AG04449 (cell line): ENCODE results near the gene QPCT.

Source experiments
- CTCF ChIA-PET: fragments of 350-600 bp; formaldehyde crosslinking; extraction: SDS; loops from one replicate; lab custom pipeline; 2021; ENCODE audit warnings: antibody characterized with exemption; lab: Yijun Ruan, JAX
- POLR2A ChIA-PET: fragments of 400-600, 350-600 bp; formaldehyde crosslinking; extraction: SDS; loops from one replicate; lab custom pipeline; 2020; ENCODE audit warnings: antibody characterized with exemption, inconsistent platforms; lab: Yijun Ruan, JAX
- DNase-seq: peaks from one replicate; pipeline ENCODE4 v3.0.0-alpha.2; 2010; ENCODE audit warnings: low read depth, low spot score
- H3K4me3 ChIP-seq: 2 replicates; pipeline ENCODE4 v1.5.1; 2011; ENCODE audit warnings: low read depth, mild to moderate bottlenecking, control low read depth, low read length
- TF ChIP-seq, protein P1 (sequence below): IDR thresholded peaks from one replicate; pipeline ENCODE4 v1.5.1; 2011; ENCODE audit warnings: mild to moderate bottlenecking, moderate library complexity, low read length, control low read depth, inconsistent platforms; ENCODE audit not compliant: insufficient read depth; ENCODE audit errors: missing control alignments

QPCT gene

DNA sequence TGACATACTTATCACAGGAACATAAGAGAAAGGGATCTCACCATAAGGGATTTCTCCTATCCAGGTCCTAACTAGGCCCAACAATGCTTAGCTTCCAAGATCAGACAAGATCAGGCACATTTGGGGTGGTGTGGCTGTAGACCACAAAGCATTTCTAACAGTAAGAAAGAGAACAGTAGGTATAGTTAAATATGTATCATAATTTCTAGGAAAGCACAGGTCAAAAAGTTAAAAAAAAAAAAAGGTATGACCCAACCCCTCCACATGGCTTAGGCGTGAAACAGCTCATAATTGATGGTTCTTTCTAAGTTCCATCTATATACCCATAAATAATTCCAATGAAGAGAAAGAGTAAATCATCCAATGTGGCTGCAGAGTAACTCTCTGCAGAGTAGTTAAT, 26.7 kb upstream of the QPCT start:
- no peak overlapping the region for H3K4me3 ChIP-seq
- TF ChIP-seq, protein P1, sequence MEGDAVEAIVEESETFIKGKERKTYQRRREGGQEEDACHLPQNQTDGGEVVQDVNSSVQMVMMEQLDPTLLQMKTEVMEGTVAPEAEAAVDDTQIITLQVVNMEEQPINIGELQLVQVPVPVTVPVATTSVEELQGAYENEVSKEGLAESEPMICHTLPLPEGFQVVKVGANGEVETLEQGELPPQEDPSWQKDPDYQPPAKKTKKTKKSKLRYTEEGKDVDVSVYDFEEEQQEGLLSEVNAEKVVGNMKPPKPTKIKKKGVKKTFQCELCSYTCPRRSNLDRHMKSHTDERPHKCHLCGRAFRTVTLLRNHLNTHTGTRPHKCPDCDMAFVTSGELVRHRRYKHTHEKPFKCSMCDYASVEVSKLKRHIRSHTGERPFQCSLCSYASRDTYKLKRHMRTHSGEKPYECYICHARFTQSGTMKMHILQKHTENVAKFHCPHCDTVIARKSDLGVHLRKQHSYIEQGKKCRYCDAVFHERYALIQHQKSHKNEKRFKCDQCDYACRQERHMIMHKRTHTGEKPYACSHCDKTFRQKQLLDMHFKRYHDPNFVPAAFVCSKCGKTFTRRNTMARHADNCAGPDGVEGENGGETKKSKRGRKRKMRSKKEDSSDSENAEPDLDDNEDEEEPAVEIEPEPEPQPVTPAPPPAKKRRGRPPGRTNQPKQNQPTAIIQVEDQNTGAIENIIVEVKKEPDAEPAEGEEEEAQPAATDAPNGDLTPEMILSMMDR, result no peak
- CTCF ChIA-PET, result interaction anchor here (0.9 kb wide), 1 partner anchor 10 kb away, joined by 4 read pairs; no protein-coding TSS in a partner anchor
- DNase-seq, result no peak
- POLR2A ChIA-PET, result no interaction called here

DNA sequence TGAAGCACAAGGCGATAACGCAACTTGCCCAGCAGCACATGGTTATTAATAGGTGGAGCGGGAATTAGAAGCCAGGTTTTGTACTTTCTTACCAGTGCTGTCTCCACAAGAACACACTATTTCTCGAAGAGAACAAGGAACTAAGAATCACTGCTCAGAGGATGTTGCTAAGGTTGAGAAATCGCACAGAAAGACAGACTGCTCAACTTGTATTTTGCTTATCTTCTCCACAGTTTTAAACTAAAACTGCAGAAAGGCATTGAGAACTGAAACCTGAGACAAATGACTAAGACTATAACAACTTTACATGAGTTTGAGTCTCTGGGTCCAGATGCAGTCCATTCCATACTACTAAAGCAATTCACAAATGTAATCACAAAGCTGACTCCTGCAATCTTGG, 26.0 kb upstream of the QPCT start:
- POLR2A ChIA-PET, result no interaction called here
- peak; percentile 46 for DNase-seq
- no peak overlapping the region for H3K4me3 ChIP-seq
- CTCF ChIA-PET, result interaction anchor here (0.5 kb wide), 1 partner anchor 591 kb away, joined by 3 read pairs; no protein-coding TSS in a partner anchor
- TF ChIP-seq, protein P1, result no peak

DNA sequence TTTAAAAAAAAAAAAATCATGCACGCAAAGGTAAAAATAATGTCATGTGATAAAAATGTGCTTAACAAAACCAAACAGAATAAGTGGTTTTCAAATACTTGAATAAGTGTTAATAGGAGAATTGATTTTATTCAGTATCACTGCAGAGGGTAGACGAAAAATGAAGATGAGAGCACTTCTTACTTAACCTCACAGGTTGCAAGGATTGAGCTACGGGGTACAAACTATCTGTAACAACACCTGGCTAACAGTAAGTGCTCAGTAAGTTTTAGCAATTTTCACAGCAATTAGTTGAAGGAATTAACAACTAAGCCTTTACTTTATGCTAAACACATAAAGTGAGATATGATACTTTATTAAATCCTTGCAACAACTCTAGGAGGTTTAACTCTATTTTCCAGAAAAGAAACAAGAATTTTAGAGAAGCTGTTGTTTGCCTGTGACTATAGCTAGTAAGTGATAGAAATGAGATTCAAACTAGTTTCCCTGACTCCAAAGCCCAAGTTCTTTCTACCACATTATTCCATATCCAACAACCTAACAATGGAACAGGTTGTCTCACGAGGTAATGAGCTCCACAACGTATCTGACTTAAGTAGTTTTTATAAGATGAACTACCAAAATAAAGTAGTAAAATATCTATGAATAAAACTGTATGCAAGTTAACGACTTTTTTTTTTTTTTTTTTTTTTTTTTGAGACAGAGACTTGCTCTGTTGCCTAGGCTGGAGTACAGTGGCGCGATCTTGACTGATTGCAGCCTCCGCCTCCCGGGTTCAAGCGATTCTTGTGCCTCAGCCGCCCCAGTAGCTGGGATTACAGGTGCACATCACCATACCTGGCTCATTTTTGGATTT, 24.4 kb upstream of the QPCT start:
- ChIA-PET CTCF (interaction anchor here (1.7 kb wide), 1 partner anchor 10 kb away, joined by 6 read pairs; no protein-coding TSS in a partner anchor), POLR2A (interaction anchor here (0.6 kb wide), 1 partner anchor 351 kb away, joined by 3 read pairs; the partner anchor contains the start of gene CDC42EP3)
- TF ChIP-seq, protein P1, result no peak
- no peak overlapping the region for H3K4me3 ChIP-seq
- DNase-seq, result no peak

DNA sequence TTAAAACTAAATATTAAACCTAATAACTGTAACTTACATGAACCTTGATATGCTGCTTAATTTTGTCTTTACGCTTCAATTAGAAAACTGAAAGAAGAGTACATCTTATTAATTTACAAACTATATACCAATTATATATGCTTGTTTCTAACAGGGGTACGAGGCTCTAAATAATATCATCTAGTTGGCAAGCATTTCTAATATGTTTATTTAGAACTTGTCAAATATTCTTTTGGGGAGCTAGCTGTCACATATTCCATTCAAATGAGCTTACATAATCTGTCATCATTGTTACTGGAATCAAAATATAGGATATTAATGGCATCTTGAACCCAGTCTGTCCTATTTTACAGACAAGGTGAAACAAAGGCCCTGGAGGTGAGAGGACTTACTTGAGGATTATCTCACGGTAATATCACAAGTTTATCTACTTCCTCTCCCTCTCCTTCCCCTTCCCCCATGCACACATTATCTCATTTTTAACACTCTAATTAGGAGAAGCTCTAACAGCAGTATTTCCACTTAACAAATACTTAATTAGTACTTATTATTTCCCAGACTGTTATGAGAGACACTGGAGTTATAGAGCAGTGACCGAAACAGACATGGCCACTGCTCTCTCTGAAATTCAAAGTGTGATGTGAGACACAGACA, 23.3 kb upstream of the QPCT start:
- CTCF ChIA-PET, result interaction anchor here (1.9 to 3.4 kb wide), 2 partner anchors 9 to 17 kb away, joined by 5 to 11 read pairs; no protein-coding TSS in a partner anchor
- DNase-seq, result no peak
- POLR2A ChIA-PET, result no interaction called here
- TF ChIP-seq, protein P1, result no peak
- H3K4me3 ChIP-seq, result no peak overlapping the region

DNA sequence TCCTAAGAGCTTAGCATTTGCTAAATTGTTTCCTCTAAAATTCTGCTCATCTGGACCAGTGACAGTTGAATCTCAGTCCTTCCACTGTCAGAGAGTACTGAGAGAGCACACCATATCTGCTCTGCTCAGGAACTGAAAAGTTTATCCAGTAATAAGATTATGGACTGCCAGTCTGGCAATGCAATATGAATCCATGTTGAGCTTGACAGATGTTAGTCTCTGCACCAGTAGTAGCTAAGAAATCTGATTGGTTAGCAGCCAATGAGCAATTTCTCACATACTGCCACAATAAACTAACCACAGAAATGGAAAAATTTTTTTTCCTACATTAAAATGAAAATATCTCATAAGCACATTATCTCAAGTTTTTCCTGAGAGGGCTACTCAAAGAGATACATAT, 22.1 kb upstream of the QPCT start:
- TF ChIP-seq, protein P1, result no peak
- no peak overlapping the region for H3K4me3 ChIP-seq
- POLR2A ChIA-PET, result interaction anchor here (0.8 kb wide), 1 partner anchor 39 kb away, joined by 3 read pairs; no protein-coding TSS in a partner anchor
- CTCF ChIA-PET, result interaction anchor here (0.9 to 3.4 kb wide), 5 partner anchors 10 to 555 kb away, joined by 3 to 11 read pairs (median 4); no protein-coding TSS in a partner anchor
- no peak for DNase-seq
